ENCODE measurements around the gene SCAANT1. TPM values are rescaled to one million over a fixed set of nuclear protein-coding genes. Genes with fewer than 3 reads are reported as not detected.

Gene SCAANT1
- total and polyA plus RNA-seq, 4 donors: not detected

GRCh38 chr3:63926309-63926708 is 14.1 kb upstream of the SCAANT1 start:
- no peaks in the 10 kb centered on the region for H3K27me3 ChIP-seq (ENCODE audit: control insufficient read depth in 4 of 4, insufficient read depth in 4 of 4, low read length in 3 of 4)
- TF ChIP-seq RAD21 (IDR thresholded peaks at IDR 0.05) (no peak), ATF3 (IDR thresholded peaks at IDR 0.05) (no peak), MAX (IDR thresholded peaks at IDR 0.05) (no peak), HNF4A (conservative IDR thresholded peaks at IDR 0.05) (no peak), YY1 (IDR thresholded peaks at IDR 0.05) (no peak), SP1 (IDR thresholded peaks at IDR 0.05) (no peak), REST (IDR thresholded peaks at IDR 0.05) (no peak), TAF1 (conservative IDR thresholded peaks at IDR 0.05) (no peak), FOXA1 (IDR thresholded peaks at IDR 0.05) (no peak), FOXA2 (IDR thresholded peaks at IDR 0.05) (no peak), GABPA (IDR thresholded peaks at IDR 0.05 in 1 of 2, conservative IDR thresholded peaks at IDR 0.05 in 1 of 2) (no peak), ZBTB33 (IDR thresholded peaks at IDR 0.05) (no peak), EGR1 (IDR thresholded peaks at IDR 0.05; ENCODE audit: low read depth in 2 of 2) (no peak), HNF4G (IDR thresholded peaks at IDR 0.05) (no peak), JUND (IDR thresholded peaks at IDR 0.05) (no peak), CTCF (IDR thresholded peaks at IDR 0.05; ENCODE audit: low read depth, low read length, missing input control) (no peak), RXRA (IDR thresholded peaks at IDR 0.05) (no peak)
- peaks cover 3 to 6% (median 4%) of the 10 kb centered on the region in 4 donors for H3K36me3 ChIP-seq (ENCODE audit: control insufficient read depth in 4 of 4, insufficient read depth in 3 of 4, low read depth in 1 of 4, low read length in 3 of 4)
- DNase-seq (ENCODE audit: low spot score): no peak
- peaks cover under 1 to 19% (median 12%) of the 10 kb centered on the region in 4 donors for H3K4me1 ChIP-seq (ENCODE audit: control insufficient read depth in 4 of 4, insufficient read depth in 4 of 4, low read length in 3 of 4)
- H3K9ac ChIP-seq (ENCODE audit: low read depth in 1 of 2, low read length in 2 of 2): no peak overlapping the region
- WGBS: 95% methylated on average over 4 of the region's 4 CpGs
- H3K9me3 ChIP-seq (ENCODE audit: control insufficient read depth in 4 of 4, low read length in 3 of 4): no peaks in the 10 kb centered on the region
- no peak overlapping the region for H3K4me3 ChIP-seq (ENCODE audit: low read depth in 1 of 3, low read length in 3 of 3)
- H3K27ac ChIP-seq (ENCODE audit: low read depth in 1 of 2, low read length in 2 of 2): no peak overlapping the region

All from liver (tissue), 9 donors.